GM23338 (cell line): ENCODE measurements around the gene CABP4.

Source experiments
- CREB1 ChIP-seq: fragments of 250-450 bp; sonication (Bioruptor Pico); IDR thresholded peaks from 2 replicates; pipeline ENCODE4 v1.5.0; 2020; ENCODE audit warnings: low read depth, mild to moderate bottlenecking, moderate library complexity
- EZH2 ChIP-seq: fragments of 200-600 bp; sonication (generic); IDR thresholded peaks from one replicate; pipeline ENCODE4 v1.8.0; 2017; ENCODE audit warnings: antibody characterized with exemption, mild to moderate bottlenecking, low read depth; ENCODE audit not compliant: unreplicated experiment
- EZH2phosphoT487 ChIP-seq: fragments of 200-600 bp; sonication (generic); IDR thresholded peaks from one replicate; pipeline ENCODE4 v1.8.1; 2018; ENCODE audit warnings: antibody characterized with exemption; ENCODE audit not compliant: unreplicated experiment
- JUNB ChIP-seq: IDR thresholded peaks from one replicate; pipeline ENCODE4 v1.6.1; 2016; ENCODE audit warnings: antibody characterized with exemption; ENCODE audit not compliant: unreplicated experiment
- POLR2AphosphoS5 ChIP-seq: IDR thresholded peaks from 2 replicates; pipeline ENCODE4 v1.6.1; 2016; ENCODE audit warnings: antibody characterized with exemption, low read depth
- STAT1 ChIP-seq: IDR thresholded peaks from one replicate; pipeline ENCODE4 v1.6.1; 2016; ENCODE audit warnings: antibody characterized with exemption; ENCODE audit not compliant: unreplicated experiment
- TF ChIP-seq, protein P1 (sequence below), 2 experiments: fragments of 200-600 bp in 1 of 2; sonication (generic) in 1 of 2; conservative IDR thresholded peaks; 2 replicates each; pipeline versions ENCODE4 v1.5.1 to v1.6.1; 2016 to 2017; ENCODE audit warnings: antibody characterized with exemption in 2 of 2, low read depth in 2 of 2, mild to moderate bottlenecking in 2 of 2, moderate library complexity in 1 of 2
- TF ChIP-seq, protein P2 (sequence below): IDR thresholded peaks from one replicate; pipeline ENCODE4 v1.6.1; 2018; ENCODE audit warnings: antibody characterized with exemption; ENCODE audit not compliant: unreplicated experiment
- TF ChIP-seq, protein P3 (sequence below): fragments of 250-450 bp; sonication (Bioruptor Pico); IDR thresholded peaks from 2 replicates; pipeline ENCODE4 v1.5.0; 2020; ENCODE audit warnings: mild to moderate bottlenecking, moderate library complexity

DNA sequence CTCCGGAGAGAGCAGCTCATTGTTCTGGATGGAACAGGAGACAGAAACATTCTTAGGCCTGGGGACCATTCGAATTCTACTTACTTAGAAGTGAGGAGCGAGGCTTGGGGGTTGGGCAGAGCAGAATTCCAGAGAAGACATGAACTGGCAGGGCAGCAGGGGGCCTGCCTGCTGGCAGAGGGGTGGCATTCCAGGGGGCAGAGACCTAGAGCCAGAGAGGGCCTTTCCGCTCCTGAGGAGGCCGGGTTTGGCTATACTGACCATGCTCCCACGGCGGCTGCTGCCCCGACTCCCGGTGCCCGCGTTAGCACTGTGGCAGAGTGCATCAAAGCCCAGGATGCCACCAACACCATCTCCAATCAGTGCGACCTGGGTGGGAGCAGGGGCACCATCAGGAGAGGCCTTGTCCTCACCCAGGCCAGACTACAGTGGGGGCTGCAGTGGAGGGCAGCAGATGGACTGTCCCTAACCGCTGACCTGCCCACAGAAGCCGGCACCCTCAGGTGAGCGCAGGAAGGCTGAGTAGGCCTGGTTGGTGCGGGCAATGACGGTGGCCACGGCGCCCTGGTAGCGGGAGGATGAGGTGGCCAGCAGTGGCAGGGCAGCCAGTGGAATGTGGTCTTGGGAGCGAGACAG, 42.6 kb downstream of the CABP4 start:
- TF ChIP-seq, protein P1, sequence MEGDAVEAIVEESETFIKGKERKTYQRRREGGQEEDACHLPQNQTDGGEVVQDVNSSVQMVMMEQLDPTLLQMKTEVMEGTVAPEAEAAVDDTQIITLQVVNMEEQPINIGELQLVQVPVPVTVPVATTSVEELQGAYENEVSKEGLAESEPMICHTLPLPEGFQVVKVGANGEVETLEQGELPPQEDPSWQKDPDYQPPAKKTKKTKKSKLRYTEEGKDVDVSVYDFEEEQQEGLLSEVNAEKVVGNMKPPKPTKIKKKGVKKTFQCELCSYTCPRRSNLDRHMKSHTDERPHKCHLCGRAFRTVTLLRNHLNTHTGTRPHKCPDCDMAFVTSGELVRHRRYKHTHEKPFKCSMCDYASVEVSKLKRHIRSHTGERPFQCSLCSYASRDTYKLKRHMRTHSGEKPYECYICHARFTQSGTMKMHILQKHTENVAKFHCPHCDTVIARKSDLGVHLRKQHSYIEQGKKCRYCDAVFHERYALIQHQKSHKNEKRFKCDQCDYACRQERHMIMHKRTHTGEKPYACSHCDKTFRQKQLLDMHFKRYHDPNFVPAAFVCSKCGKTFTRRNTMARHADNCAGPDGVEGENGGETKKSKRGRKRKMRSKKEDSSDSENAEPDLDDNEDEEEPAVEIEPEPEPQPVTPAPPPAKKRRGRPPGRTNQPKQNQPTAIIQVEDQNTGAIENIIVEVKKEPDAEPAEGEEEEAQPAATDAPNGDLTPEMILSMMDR (conservative IDR thresholded peaks at IDR 0.05; ENCODE audit: low read depth in 2 of 2) = no peak
- TF ChIP-seq EZH2phosphoT487 = no peak
- TF ChIP-seq EZH2 = no peak
- TF ChIP-seq POLR2AphosphoS5 = no peak
- TF ChIP-seq, protein P2, sequence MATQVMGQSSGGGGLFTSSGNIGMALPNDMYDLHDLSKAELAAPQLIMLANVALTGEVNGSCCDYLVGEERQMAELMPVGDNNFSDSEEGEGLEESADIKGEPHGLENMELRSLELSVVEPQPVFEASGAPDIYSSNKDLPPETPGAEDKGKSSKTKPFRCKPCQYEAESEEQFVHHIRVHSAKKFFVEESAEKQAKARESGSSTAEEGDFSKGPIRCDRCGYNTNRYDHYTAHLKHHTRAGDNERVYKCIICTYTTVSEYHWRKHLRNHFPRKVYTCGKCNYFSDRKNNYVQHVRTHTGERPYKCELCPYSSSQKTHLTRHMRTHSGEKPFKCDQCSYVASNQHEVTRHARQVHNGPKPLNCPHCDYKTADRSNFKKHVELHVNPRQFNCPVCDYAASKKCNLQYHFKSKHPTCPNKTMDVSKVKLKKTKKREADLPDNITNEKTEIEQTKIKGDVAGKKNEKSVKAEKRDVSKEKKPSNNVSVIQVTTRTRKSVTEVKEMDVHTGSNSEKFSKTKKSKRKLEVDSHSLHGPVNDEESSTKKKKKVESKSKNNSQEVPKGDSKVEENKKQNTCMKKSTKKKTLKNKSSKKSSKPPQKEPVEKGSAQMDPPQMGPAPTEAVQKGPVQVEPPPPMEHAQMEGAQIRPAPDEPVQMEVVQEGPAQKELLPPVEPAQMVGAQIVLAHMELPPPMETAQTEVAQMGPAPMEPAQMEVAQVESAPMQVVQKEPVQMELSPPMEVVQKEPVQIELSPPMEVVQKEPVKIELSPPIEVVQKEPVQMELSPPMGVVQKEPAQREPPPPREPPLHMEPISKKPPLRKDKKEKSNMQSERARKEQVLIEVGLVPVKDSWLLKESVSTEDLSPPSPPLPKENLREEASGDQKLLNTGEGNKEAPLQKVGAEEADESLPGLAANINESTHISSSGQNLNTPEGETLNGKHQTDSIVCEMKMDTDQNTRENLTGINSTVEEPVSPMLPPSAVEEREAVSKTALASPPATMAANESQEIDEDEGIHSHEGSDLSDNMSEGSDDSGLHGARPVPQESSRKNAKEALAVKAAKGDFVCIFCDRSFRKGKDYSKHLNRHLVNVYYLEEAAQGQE = no peak
- TF ChIP-seq, protein P3, sequence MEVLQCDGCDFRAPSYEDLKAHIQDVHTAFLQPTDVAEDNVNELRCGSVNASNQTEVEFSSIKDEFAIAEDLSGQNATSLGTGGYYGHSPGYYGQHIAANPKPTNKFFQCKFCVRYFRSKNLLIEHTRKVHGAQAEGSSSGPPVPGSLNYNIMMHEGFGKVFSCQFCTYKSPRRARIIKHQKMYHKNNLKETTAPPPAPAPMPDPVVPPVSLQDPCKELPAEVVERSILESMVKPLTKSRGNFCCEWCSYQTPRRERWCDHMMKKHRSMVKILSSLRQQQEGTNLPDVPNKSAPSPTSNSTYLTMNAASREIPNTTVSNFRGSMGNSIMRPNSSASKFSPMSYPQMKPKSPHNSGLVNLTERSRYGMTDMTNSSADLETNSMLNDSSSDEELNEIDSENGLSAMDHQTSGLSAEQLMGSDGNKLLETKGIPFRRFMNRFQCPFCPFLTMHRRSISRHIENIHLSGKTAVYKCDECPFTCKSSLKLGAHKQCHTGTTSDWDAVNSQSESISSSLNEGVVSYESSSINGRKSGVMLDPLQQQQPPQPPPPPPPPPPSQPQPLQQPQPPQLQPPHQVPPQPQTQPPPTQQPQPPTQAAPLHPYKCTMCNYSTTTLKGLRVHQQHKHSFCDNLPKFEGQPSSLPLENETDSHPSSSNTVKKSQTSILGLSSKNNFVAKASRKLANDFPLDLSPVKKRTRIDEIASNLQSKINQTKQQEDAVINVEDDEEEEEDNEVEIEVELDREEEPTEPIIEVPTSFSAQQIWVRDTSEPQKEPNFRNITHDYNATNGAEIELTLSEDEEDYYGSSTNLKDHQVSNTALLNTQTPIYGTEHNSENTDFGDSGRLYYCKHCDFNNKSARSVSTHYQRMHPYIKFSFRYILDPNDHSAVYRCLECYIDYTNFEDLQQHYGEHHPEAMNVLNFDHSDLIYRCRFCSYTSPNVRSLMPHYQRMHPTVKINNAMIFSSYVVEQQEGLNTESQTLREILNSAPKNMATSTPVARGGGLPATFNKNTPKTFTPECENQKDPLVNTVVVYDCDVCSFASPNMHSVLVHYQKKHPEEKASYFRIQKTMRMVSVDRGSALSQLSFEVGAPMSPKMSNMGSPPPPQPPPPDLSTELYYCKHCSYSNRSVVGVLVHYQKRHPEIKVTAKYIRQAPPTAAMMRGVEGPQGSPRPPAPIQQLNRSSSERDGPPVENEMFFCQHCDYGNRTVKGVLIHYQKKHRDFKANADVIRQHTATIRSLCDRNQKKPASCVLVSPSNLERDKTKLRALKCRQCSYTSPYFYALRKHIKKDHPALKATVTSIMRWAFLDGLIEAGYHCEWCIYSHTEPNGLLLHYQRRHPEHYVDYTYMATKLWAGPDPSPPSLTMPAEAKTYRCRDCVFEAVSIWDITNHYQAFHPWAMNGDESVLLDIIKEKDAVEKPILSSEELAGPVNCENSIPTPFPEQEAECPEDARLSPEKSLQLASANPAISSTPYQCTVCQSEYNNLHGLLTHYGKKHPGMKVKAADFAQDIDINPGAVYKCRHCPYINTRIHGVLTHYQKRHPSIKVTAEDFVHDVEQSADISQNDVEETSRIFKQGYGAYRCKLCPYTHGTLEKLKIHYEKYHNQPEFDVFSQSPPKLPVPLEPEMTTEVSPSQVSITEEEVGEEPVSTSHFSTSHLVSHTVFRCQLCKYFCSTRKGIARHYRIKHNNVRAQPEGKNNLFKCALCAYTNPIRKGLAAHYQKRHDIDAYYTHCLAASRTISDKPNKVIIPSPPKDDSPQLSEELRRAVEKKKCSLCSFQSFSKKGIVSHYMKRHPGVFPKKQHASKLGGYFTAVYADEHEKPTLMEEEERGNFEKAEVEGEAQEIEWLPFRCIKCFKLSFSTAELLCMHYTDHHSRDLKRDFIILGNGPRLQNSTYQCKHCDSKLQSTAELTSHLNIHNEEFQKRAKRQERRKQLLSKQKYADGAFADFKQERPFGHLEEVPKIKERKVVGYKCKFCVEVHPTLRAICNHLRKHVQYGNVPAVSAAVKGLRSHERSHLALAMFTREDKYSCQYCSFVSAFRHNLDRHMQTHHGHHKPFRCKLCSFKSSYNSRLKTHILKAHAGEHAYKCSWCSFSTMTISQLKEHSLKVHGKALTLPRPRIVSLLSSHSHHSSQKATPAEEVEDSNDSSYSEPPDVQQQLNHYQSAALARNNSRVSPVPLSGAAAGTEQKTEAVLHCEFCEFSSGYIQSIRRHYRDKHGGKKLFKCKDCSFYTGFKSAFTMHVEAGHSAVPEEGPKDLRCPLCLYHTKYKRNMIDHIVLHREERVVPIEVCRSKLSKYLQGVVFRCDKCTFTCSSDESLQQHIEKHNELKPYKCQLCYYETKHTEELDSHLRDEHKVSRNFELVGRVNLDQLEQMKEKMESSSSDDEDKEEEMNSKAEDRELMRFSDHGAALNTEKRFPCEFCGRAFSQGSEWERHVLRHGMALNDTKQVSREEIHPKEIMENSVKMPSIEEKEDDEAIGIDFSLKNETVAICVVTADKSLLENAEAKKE = no peak
- no peak for TF ChIP-seq CREB1 (CRISPR knock-in tag)
- no peak for TF ChIP-seq STAT1
- no peak for TF ChIP-seq JUNB
